ENCODE measurements around the gene SPECC1L. TPM values are rescaled to one million over a fixed set of nuclear protein-coding genes. Genes with fewer than 3 reads are reported as not detected.

Gene SPECC1L
- total and polyA plus RNA-seq, 2 of the 8 experiments (the other 6 are each of a cell fraction or from before 2014, with no cell fraction given), result 15.7 to 61.6 TPM

DNA sequence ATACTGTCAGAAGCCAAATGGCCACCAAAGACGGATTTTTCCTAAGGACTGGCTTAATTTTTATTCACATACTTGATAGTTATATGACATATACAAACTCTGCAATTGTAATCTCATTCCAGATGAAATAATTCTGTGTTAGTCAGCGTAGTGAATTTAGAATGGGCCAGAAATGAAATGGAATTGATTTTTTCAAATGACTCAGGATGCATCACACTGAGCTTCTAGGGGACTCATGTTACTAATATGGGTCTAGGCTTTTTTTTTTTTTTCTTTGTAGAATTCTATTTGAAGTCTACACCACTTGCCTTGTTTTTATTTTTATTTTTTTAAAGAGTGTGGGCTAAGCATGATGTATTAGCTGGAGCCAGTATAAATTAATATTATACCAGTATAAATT lies 62.7 kb downstream of the SPECC1L start (continued):
- no peak for TF ChIP-seq GTF2F1 (IDR thresholded peaks at IDR 0.05; ENCODE audit: borderline replicate concordance, low read depth, low read length)
- TF ChIP-seq EGR1 (IDR thresholded peaks at IDR 0.05; ENCODE audit: borderline replicate concordance, low read depth, low read length), result no peak
- TF ChIP-seq TBP (IDR thresholded peaks at IDR 0.05; ENCODE audit: low read depth, low read length), result no peak
